ENCODE results near the gene PERM1.

PERM1 gene

GRCh38 chr1:981491-981954, 370 bp downstream of the PERM1 start:
- H3K56ac ChIP-seq (ENCODE audit: low read length): no peak overlapping the region
- no CpG with 5 or more reads among the region's 21 CpGs for WGBS (ENCODE audit: extremely low coverage, insufficient coverage, low lambda C conversion rate)
- H3K23ac ChIP-seq (ENCODE audit: low read length): no peak overlapping the region
- H2BK5ac ChIP-seq (ENCODE audit: low read length): no peak overlapping the region
- no peak overlapping the region for H2BK15ac ChIP-seq (replicated peaks; ENCODE audit: low read depth)
- no peak overlapping the region for H3K27ac ChIP-seq (ENCODE audit: low read depth, low read length)
- no peak overlapping the region for H4K8ac ChIP-seq (ENCODE audit: low read depth, low read length)
- H2AK5ac ChIP-seq (ENCODE audit: low read length): no peak overlapping the region
- H3K18ac ChIP-seq (ENCODE audit: low read length): no peak overlapping the region
- no peak overlapping the region for H3K4me2 ChIP-seq (ENCODE audit: low read length)
- H3K4me1 ChIP-seq (ENCODE audit: control insufficient read depth, low read depth, low read length): no peaks in the 10 kb centered on the region
- H3K4me3 ChIP-seq (ENCODE audit: low read length): no peak overlapping the region
- no peak overlapping the region for H4K5ac ChIP-seq (ENCODE audit: low read length)
- H3K4ac ChIP-seq (ENCODE audit: low read depth, low read length): no peak overlapping the region
- no peak overlapping the region for H2BK120ac ChIP-seq (ENCODE audit: low read depth, low read length)
- no peak for DNase-seq
- H3K36me3 ChIP-seq (ENCODE audit: control insufficient read depth, insufficient read depth, low read length): no peaks in the 10 kb centered on the region
- no peaks in the 10 kb centered on the region for H3K79me1 ChIP-seq (ENCODE audit: low read length)
- H3K27me3 ChIP-seq (ENCODE audit: insufficient read depth, low read length, poor library complexity): peaks cover 2% of the 10 kb centered on the region
- H3K79me2 ChIP-seq (ENCODE audit: control insufficient read depth, insufficient read depth, low read length): no peaks in the 10 kb centered on the region
- H3K9ac ChIP-seq (ENCODE audit: low read length): no peak overlapping the region

GRCh38 chr1:980602-981395, 1.1 kb downstream of the PERM1 start:
- Histone ChIP-seq H3K4me3 (ENCODE audit: low read length) (no peak overlapping the region), H3K23ac (ENCODE audit: low read length) (no peak overlapping the region), H4K5ac (ENCODE audit: low read length) (no peak overlapping the region), H3K79me2 (ENCODE audit: control insufficient read depth, insufficient read depth, low read length) (no peaks in the 10 kb centered on the region), H3K4ac (ENCODE audit: low read depth, low read length) (no peak overlapping the region), H3K4me1 (ENCODE audit: control insufficient read depth, low read depth, low read length) (no peaks in the 10 kb centered on the region), H3K27me3 (ENCODE audit: insufficient read depth, low read length, poor library complexity) (peaks cover 2% of the 10 kb centered on the region), H4K8ac (ENCODE audit: low read depth, low read length) (no peak overlapping the region), H3K4me2 (ENCODE audit: low read length) (no peak overlapping the region), H3K9ac (ENCODE audit: low read length) (no peak overlapping the region), H3K56ac (ENCODE audit: low read length) (no peak overlapping the region), H2BK15ac (replicated peaks; ENCODE audit: low read depth) (no peak overlapping the region), H3K36me3 (ENCODE audit: control insufficient read depth, insufficient read depth, low read length) (no peaks in the 10 kb centered on the region), H2BK120ac (ENCODE audit: low read depth, low read length) (no peak overlapping the region), H3K27ac (ENCODE audit: low read depth, low read length) (no peak overlapping the region), H3K79me1 (ENCODE audit: low read length) (no peaks in the 10 kb centered on the region), H3K18ac (ENCODE audit: low read length) (no peak overlapping the region), H2BK5ac (ENCODE audit: low read length) (no peak overlapping the region), H2AK5ac (ENCODE audit: low read length) (no peak overlapping the region)
- no CpG with 5 or more reads among the region's 35 CpGs for WGBS (ENCODE audit: extremely low coverage, insufficient coverage, low lambda C conversion rate)
- no peak for DNase-seq

GRCh38 chr1:980137-980571, 1.7 kb downstream of the PERM1 start:
- Histone ChIP-seq H2BK15ac (replicated peaks; ENCODE audit: low read depth) (no peak overlapping the region), H3K36me3 (ENCODE audit: control insufficient read depth, insufficient read depth, low read length) (no peaks in the 10 kb centered on the region), H3K9ac (ENCODE audit: low read length) (no peak overlapping the region), H3K79me2 (ENCODE audit: control insufficient read depth, insufficient read depth, low read length) (no peaks in the 10 kb centered on the region), H2AK5ac (ENCODE audit: low read length) (no peak overlapping the region), H3K4me1 (ENCODE audit: control insufficient read depth, low read depth, low read length) (no peaks in the 10 kb centered on the region), H3K23ac (ENCODE audit: low read length) (no peak overlapping the region), H3K4ac (ENCODE audit: low read depth, low read length) (no peak overlapping the region), H3K4me2 (ENCODE audit: low read length) (no peak overlapping the region), H3K27ac (ENCODE audit: low read depth, low read length) (no peak overlapping the region), H3K79me1 (ENCODE audit: low read length) (no peaks in the 10 kb centered on the region), H3K18ac (ENCODE audit: low read length) (no peak overlapping the region), H3K56ac (ENCODE audit: low read length) (no peak overlapping the region), H3K4me3 (ENCODE audit: low read length) (no peak overlapping the region), H4K8ac (ENCODE audit: low read depth, low read length) (no peak overlapping the region), H4K5ac (ENCODE audit: low read length) (no peak overlapping the region), H2BK120ac (ENCODE audit: low read depth, low read length) (no peak overlapping the region), H3K27me3 (ENCODE audit: insufficient read depth, low read length, poor library complexity) (peaks cover 1% of the 10 kb centered on the region), H2BK5ac (ENCODE audit: low read length) (no peak overlapping the region)
- no CpG with 5 or more reads among the region's 13 CpGs for WGBS (ENCODE audit: extremely low coverage, insufficient coverage, low lambda C conversion rate)
- no peak for DNase-seq

GRCh38 chr1:979744-980072, 2.2 kb downstream of the PERM1 start:
- DNase-seq: no peak
- Histone ChIP-seq H3K79me1 (ENCODE audit: low read length) (no peaks in the 10 kb centered on the region), H3K4me2 (ENCODE audit: low read length) (no peak overlapping the region), H3K36me3 (ENCODE audit: control insufficient read depth, insufficient read depth, low read length) (no peaks in the 10 kb centered on the region), H3K27ac (ENCODE audit: low read depth, low read length) (no peak overlapping the region), H2AK5ac (ENCODE audit: low read length) (no peak overlapping the region), H3K4ac (ENCODE audit: low read depth, low read length) (no peak overlapping the region), H3K23ac (ENCODE audit: low read length) (no peak overlapping the region), H2BK5ac (ENCODE audit: low read length) (no peak overlapping the region), H2BK120ac (ENCODE audit: low read depth, low read length) (no peak overlapping the region), H3K27me3 (ENCODE audit: insufficient read depth, low read length, poor library complexity) (no peaks in the 10 kb centered on the region), H4K5ac (ENCODE audit: low read length) (no peak overlapping the region), H4K8ac (ENCODE audit: low read depth, low read length) (no peak overlapping the region), H3K4me1 (ENCODE audit: control insufficient read depth, low read depth, low read length) (no peaks in the 10 kb centered on the region), H2BK15ac (replicated peaks; ENCODE audit: low read depth) (no peak overlapping the region), H3K79me2 (ENCODE audit: control insufficient read depth, insufficient read depth, low read length) (no peaks in the 10 kb centered on the region), H3K56ac (ENCODE audit: low read length) (no peak overlapping the region), H3K18ac (ENCODE audit: low read length) (no peak overlapping the region), H3K4me3 (ENCODE audit: low read length) (no peak overlapping the region), H3K9ac (ENCODE audit: low read length) (no peak overlapping the region)
- no CpG with 5 or more reads among the region's 9 CpGs for WGBS (ENCODE audit: extremely low coverage, insufficient coverage, low lambda C conversion rate)

- no peak overlapping the region for H3K27ac ChIP-seq (ENCODE audit: low read depth, low read length)
Observed at GRCh38 chr1:978835-979743, 2.8 kb downstream of the PERM1 start.

More at GRCh38 chr1:978835-979743, 2.8 kb downstream of the PERM1 start:
- no peak overlapping the region for H3K4ac ChIP-seq (ENCODE audit: low read depth, low read length)
- no CpG with 5 or more reads among the region's 60 CpGs for WGBS (ENCODE audit: extremely low coverage, insufficient coverage, low lambda C conversion rate)
- no peak overlapping the region for H3K4me3 ChIP-seq (ENCODE audit: low read length)
- no peaks in the 10 kb centered on the region for H3K79me2 ChIP-seq (ENCODE audit: control insufficient read depth, insufficient read depth, low read length)
- H3K23ac ChIP-seq (ENCODE audit: low read length): no peak overlapping the region
- no peaks in the 10 kb centered on the region for H3K27me3 ChIP-seq (ENCODE audit: insufficient read depth, low read length, poor library complexity)
- no peak overlapping the region for H2BK15ac ChIP-seq (replicated peaks; ENCODE audit: low read depth)
- H3K4me1 ChIP-seq (ENCODE audit: control insufficient read depth, low read depth, low read length): no peaks in the 10 kb centered on the region
- H3K79me1 ChIP-seq (ENCODE audit: low read length): no peaks in the 10 kb centered on the region
- no peak overlapping the region for H3K56ac ChIP-seq (ENCODE audit: low read length)
- no peak overlapping the region for H2BK5ac ChIP-seq (ENCODE audit: low read length)
- no peak for DNase-seq
- H3K9ac ChIP-seq (ENCODE audit: low read length): no peak overlapping the region
- H3K18ac ChIP-seq (ENCODE audit: low read length): no peak overlapping the region
- H2AK5ac ChIP-seq (ENCODE audit: low read length): no peak overlapping the region
- no peak overlapping the region for H4K8ac ChIP-seq (ENCODE audit: low read depth, low read length)
- no peak overlapping the region for H3K4me2 ChIP-seq (ENCODE audit: low read length)
- no peaks in the 10 kb centered on the region for H3K36me3 ChIP-seq (ENCODE audit: control insufficient read depth, insufficient read depth, low read length)
- no peak overlapping the region for H2BK120ac ChIP-seq (ENCODE audit: low read depth, low read length)
- H4K5ac ChIP-seq (ENCODE audit: low read length): no peak overlapping the region

Measured in mesendoderm (in vitro differentiated cells).